GM11168 (cell line): ENCODE data around the gene MAGI1.

Experiments used
- in situ Hi-C: fragments of 300-500 bp; cut with MboI; formaldehyde crosslinking; loops from one replicate; pipeline ENCODE4 v1.12.0; 2022; ENCODE audit warnings: low sequenced_read_pairs; ENCODE audit not compliant: unreplicated experiment

The MAGI1 gene

DNA sequence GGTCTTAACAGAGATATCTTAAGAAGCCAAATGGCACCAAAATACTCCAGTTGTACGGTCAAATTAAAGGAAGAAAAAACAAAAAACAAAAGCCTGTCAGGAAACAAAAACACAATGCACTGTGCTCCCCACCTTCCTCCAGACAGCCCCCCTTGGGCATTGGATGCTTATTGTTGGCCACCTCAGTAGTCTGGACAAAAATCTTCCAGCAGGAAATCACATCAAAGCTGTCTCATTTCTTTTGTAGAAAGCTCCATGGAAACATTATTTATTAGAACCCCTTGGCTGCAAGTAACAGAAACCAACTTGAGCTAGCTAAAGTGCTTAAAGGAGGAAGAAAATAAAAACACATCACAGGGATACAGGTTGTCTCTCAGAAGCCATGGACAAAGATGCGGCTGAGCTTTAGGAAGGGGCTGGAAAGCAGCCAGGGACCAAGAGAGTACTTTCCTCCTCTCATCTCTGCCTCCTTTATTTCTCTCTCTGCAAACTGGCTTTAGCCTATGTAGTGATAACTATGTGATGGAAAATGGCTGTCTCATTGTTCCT, 699.5 kb downstream of the MAGI1 start:
- in situ Hi-C loops = no loop called here

- in situ Hi-C loops = no loop called here
Measured at GRCh38 chr3:65338571-65338970, 700.1 kb downstream of the MAGI1 start.

DNA sequence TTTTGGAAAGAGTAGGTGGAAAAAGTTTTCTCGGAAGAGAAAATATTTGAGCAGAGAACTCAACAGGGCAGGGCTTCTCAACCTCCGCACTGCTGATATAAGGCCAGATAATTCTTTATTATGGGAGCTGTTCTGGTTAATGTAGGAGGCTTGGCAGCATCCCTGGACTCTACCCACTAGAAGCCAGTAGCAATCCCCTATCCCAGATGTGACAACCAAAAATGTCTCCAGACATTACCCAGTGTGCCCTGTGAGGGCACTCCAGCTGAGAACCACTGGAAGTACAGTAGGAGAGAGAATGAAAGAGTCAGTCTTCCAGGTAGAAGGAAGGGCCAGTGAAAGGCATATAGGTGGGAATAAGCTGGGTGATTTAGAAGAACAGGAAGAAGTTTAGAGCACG, 703.1 kb downstream of the MAGI1 start:
- in situ Hi-C loops = no loop called here

GRCh38 chr3:65334045-65334665, 704.6 kb downstream of the MAGI1 start:
- in situ Hi-C loops = no loop called here

- in situ Hi-C loops = no loop called here
Measured at GRCh38 chr3:65331730-65332129, 707.0 kb downstream of the MAGI1 start.

DNA sequence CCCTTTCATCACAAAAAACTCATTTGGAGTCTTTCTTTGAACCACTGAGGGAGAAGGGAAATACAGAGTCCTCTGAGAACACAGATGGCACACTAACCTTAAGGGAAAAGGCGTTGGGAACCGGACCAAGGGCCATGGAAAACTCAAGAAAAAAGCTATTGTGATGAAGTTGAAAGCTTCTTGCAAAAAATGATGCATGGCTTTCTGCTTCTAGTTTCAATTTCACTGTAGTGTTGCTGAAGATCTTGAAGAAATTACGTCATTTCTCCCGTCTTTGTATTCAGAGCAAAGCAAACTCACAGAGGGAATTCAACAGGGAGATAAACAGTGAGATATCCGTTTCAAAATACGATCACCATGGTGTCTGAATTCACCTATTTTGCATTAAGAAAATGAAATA, 708.6 kb downstream of the MAGI1 start:
- in situ Hi-C loops = no loop called here

DNA sequence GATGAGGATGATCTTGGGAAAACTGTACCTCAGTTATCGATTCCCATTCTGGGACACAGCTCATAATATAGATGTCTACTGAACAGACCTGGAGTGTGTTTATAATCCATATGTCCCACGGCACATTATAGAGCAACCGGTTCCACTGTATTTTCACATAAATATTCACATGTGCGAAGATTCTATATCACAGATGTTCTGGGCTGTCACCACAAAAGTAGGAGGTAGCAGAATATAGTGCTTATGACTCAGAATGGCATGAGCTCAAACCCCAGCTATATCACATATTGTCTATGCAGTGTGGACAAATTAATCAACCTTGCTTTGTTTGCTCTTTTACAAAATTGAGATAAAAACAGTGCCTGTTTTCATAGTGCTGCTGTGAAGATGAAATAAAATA, 710.6 kb downstream of the MAGI1 start:
- in situ Hi-C loops = no loop called here

DNA sequence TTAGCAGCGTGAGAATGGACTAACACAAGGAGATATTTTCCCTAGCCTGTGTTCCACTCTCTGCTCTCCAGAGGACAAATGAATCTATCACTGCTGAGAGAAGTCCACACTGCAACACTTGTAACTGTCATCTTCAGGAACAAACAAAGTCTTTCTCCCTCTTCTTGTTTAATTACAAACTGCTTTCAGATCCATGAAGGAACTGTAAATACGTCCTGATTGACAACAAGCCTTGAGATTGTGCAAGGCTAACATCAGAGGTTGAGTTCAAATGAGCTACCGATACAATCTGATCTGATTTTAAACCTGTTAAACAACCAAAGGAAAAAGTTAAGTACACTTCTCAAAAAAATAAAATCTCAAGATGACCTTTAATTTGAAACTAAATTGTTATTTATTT, 712.1 kb downstream of the MAGI1 start:
- in situ Hi-C loops = no loop called here

GRCh38 chr3:65322910-65323309, 715.8 kb downstream of the MAGI1 start:
- in situ Hi-C loops = no loop called here

DNA sequence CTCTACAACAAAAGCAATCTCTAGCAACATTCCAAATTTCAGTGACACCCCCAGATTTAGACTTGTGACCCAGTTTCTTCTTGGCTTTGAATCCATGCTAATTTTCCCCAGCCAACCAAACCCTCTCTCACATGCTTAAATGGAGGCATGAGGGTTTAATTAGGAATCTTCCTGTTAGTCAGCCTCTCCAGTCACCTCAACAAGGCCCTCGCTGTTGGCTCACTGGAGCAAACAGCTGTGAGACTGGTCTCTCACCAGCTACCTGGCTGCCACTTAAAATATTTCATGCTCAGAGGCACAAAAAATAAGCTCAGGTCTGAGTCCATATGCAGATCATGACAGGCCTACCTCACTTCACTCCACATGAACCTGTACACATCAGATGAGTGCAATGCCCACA, 720.5 kb downstream of the MAGI1 start:
- in situ Hi-C loops = no loop called here

DNA sequence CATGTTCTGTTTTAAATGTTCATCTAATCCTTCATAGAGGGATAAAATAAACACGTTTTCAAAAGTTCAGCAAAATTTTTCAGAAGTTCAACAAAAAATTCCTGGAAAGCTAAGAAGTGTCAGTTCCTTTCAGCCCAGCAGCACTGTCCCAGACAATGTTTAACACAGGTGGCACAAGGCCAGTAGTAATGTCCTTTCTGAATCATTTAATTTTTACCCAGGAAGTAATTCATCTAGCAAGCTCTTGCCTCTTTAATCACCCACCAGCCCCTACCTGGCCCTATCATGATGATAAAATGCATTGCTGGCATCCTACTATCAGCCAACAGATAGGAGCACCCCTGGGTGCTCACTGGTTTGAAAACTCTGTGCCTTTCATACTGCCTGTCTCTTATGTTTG, 723.8 kb downstream of the MAGI1 start:
- in situ Hi-C loops = no loop called here

- in situ Hi-C loops = no loop called here
Measured at GRCh38 chr3:65314269-65314668, 724.4 kb downstream of the MAGI1 start.

GRCh38 chr3:65313666-65314065, 725.1 kb downstream of the MAGI1 start:
- in situ Hi-C loops = no loop called here

GRCh38 chr3:65305836-65306235, 732.9 kb downstream of the MAGI1 start:
- in situ Hi-C loops = no loop called here
